K562 (cell line): ENCODE measurements around the gene GTF2A2. TPM values are rescaled to one million over a fixed set of nuclear protein-coding genes. Genes with fewer than 3 reads are reported as not detected.

ENCODE experiments used
- ATF3 ChIP-seq, 2 experiments: fragments of 450-650 bp in 1 of 2; sonication (generic) in 1 of 2; formaldehyde crosslinking in 1 of 2; IDR thresholded peaks in 1 of 2; conservative IDR thresholded peaks in 1 of 2; 2 replicates each; pipeline versions ENCODE4 v1.6.1 to v1.8.1; 2016 to 2023; ENCODE audit warnings: mild to moderate bottlenecking in 2 of 2, moderate library complexity in 2 of 2, inconsistent platforms in 1 of 2, missing genetic modification reagents in 1 of 2
- CBX1 ChIP-seq: sonication (generic); IDR thresholded peaks from 2 replicates; pipeline ENCODE4 v1.6.1; 2016; ENCODE audit warnings: antibody characterized with exemption, low read depth, mild to moderate bottlenecking
- CHCHD3 ChIP-seq: fragments of 250-450 bp; sonication (Bioruptor Pico); IDR thresholded peaks from 2 replicates; pipeline ENCODE4 v2.1.2; 2022; ENCODE audit warnings: mild to moderate bottlenecking
- ETV1 ChIP-seq: fragments of 450-650 bp; conservative IDR thresholded peaks from 2 replicates; pipeline ENCODE4 v1.6.1; 2016; ENCODE audit warnings: missing genetic modification characterization, control low read depth, low read depth, missing compliant biosample characterization
- ETV6 ChIP-seq, 3 experiments: fragments of 150-350 bp in 1 of 3; sonication (generic) in 1 of 3; formaldehyde crosslinking in 1 of 3; IDR thresholded peaks; 2 replicates each; pipeline versions ENCODE4 v1.6.1 to v1.8.0; 2014 to 2022; ENCODE audit warnings: borderline replicate concordance in 2 of 3, low read depth in 2 of 3, antibody characterized with exemption in 1 of 3, low read length in 1 of 3, mild to moderate bottlenecking in 1 of 3, missing genetic modification reagents in 1 of 3
- HDAC1 ChIP-seq, 2 experiments: fragments of 450-650 bp; IDR thresholded peaks; 2 replicates each; pipeline ENCODE4 v1.6.1; 2016 to 2017; ENCODE audit warnings: inconsistent platforms in 1 of 2, mild to moderate bottlenecking in 1 of 2, moderate library complexity in 1 of 2
- HDAC2 ChIP-seq: fragments of 450-650 bp; IDR thresholded peaks from 2 replicates; pipeline ENCODE4 v1.6.1; 2016; ENCODE audit warnings: mild to moderate bottlenecking
- HDAC3 ChIP-seq: fragments of 450-650 bp; IDR thresholded peaks from 2 replicates; pipeline ENCODE4 v1.6.1; 2018; ENCODE audit warnings: borderline replicate concordance, mild to moderate bottlenecking, moderate library complexity; ENCODE audit not compliant: partially characterized antibody
- MAFK ChIP-seq: IDR thresholded peaks from 2 replicates; pipeline ENCODE4 v1.6.1; 2011; ENCODE audit warnings: low read length, improper control_type of control experiment
- MAX ChIP-seq: sonication (generic); formaldehyde crosslinking; IDR thresholded peaks from 2 replicates; pipeline ENCODE4 v1.9.0; 2022; ENCODE audit warnings: mild to moderate bottlenecking, missing genetic modification reagents
- SMARCC2 ChIP-seq: fragments of 450-650 bp; IDR thresholded peaks from 2 replicates; pipeline ENCODE4 v1.6.1; 2017; ENCODE audit warnings: antibody characterized with exemption, moderate library complexity, mild to moderate bottlenecking, low read depth
- TFAP4 ChIP-seq: sonication (generic); formaldehyde crosslinking; IDR thresholded peaks from 2 replicates; pipeline ENCODE4 v1.8.0; 2022; ENCODE audit warnings: missing genetic modification reagents, mild to moderate bottlenecking, moderate library complexity, borderline replicate concordance
- U2AF1 ChIP-seq: fragments of 200-400 bp; formaldehyde crosslinking; optimal IDR thresholded peaks from 2 replicates; pipeline ENCODE3; 2017; ENCODE audit warnings: mild to moderate bottlenecking, low read depth, low read length, moderate library complexity
- ZBTB33 ChIP-seq: sonication (generic); formaldehyde crosslinking; IDR thresholded peaks from 2 replicates; pipeline ENCODE4 v1.8.1; 2023; ENCODE audit warnings: mild to moderate bottlenecking, missing genetic modification reagents
- ZFPM2 ChIP-seq: fragments of 250-450 bp; sonication (Bioruptor Pico); IDR thresholded peaks from 2 replicates; pipeline ENCODE4 v1.5.1; 2022; ENCODE audit warnings: mild to moderate bottlenecking
- ZNF175 ChIP-seq: fragments of 200-800 bp; sonication (Bioruptor generic); IDR thresholded peaks from 2 replicates; pipeline ENCODE4 v1.6.1; 2016; ENCODE audit warnings: low read depth, mild to moderate bottlenecking, missing genetic modification characterization, missing compliant biosample characterization
- ZNF583 ChIP-seq: fragments of 250-450 bp; sonication (Bioruptor Pico); IDR thresholded peaks from 2 replicates; pipeline ENCODE4 v1.4.0; 2020
- ZNF778 ChIP-seq: fragments of 450-650 bp; formaldehyde crosslinking; IDR thresholded peaks from 2 replicates; pipeline ENCODE4 v1.4.0; 2020; ENCODE audit warnings: mild to moderate bottlenecking, moderate library complexity
- polyA plus RNA-seq, 8 experiments: library from polyadenylated mRNA; depleted of rRNA in 4 of 8; stranded (reverse) in 5 of 8; unstranded in 3 of 8; fragments of >200 nt; fragmentation: Nextera tagmentation in 2 of 8; fragmentation: Illumina TruSeq in 1 of 8; extraction: Ambion mirVana in 2 of 8; extraction: Trizol in 1 of 8; gene quantifications; 2 replicates each; pipeline versions ENCODE4 v1.2.1 to v1.2.3, GENCODE V29; 2011 to 2014; ENCODE audit warnings: inconsistent platforms in 1 of 8, missing spikeins in 1 of 8
- total RNA-seq, 7 experiments: library from RNA; depleted of rRNA in 6 of 7; stranded (reverse); fragments of >200 nt in 6 of 7; fragmentation: Illumina TruSeq in 2 of 7; extraction: Trizol in 2 of 7; gene quantifications; 2 replicates each; pipeline versions ENCODE4 v1.2.1 to v1.2.3, GENCODE V29; 2011 to 2021; ENCODE audit warnings: low replicate concordance in 1 of 7

Gene GTF2A2
- total and polyA plus RNA-seq, 9 of the 15 experiments (the other 6 are each of a cell fraction or from before 2014, with no cell fraction given): 128 to 656 (median 172) TPM

- no peak for TF ChIP-seq ZBTB33 (CRISPR knock-in tag)
- peak; percentile 47; the same call in 1 of the 2 replicates for TF ChIP-seq ETV1 (tag)
- peak in 1 of 2 experiments; percentile 55; a peak in 1 of 4 replicates for TF ChIP-seq HDAC1 (IDR thresholded peaks at IDR 0.05)
- TF ChIP-seq MAFK: peak; percentile 49; the same call in 1 of the 2 replicates
- TF ChIP-seq SMARCC2: peak; percentile 53; the same call in 1 of the 2 replicates
- TF ChIP-seq ETV6 (IDR thresholded peaks at IDR 0.05; ENCODE audit: borderline replicate concordance in 1 of 2, low read depth in 2 of 2, low read length in 1 of 2): no peak
- no peak for TF ChIP-seq ETV6 (CRISPR knock-in tag; IDR thresholded peaks at IDR 0.05; ENCODE audit: borderline replicate concordance)
- TF ChIP-seq ZNF583 (CRISPR knock-in tag): peak; percentile 65; the same call in 1 of the 2 replicates
- no peak for TF ChIP-seq MAX (CRISPR knock-in tag)
- TF ChIP-seq CBX1: no peak
- peak; percentile 39 for TF ChIP-seq HDAC3
- TF ChIP-seq ZNF175 (CRISPR knock-in tag): peak; percentile 58; the same call in 1 of the 2 replicates
- peak; percentile 51; the same call in 1 of the 2 replicates for TF ChIP-seq TFAP4 (CRISPR knock-in tag)
- no peak for TF ChIP-seq CHCHD3
- TF ChIP-seq U2AF1: no peak
- TF ChIP-seq ZNF778 (CRISPR knock-in tag): no peak
- TF ChIP-seq ATF3 (IDR thresholded peaks at IDR 0.05): peak; percentile 24; the same call in 1 of the 2 replicates
- no peak for TF ChIP-seq ATF3 (CRISPR knock-in tag; conservative IDR thresholded peaks at IDR 0.05)
- no peak for TF ChIP-seq ZFPM2 (CRISPR knock-in tag)
- TF ChIP-seq HDAC2: 0 out of 2 replicates have a peak, but pooled peaks have one; percentile 55
Measured at GRCh38 chr15:59685737-59686297, 28.5 kb upstream of the GTF2A2 start (continued).
